HG02852 (cell line): ENCODE results near the gene SERPINE1.
"Not testable (repeated sequence)": the region's sequence is repeated elsewhere in the genome, so short reads cannot be mapped to it uniquely, and the experiment has no call there.

ENCODE experiments used
- ATAC-seq: cut with Tn5 transposase; IDR thresholded peaks from one replicate; pipeline ENCODE4 v1.9.1; 2021; ENCODE audit warnings: mild to moderate bottlenecking, moderate library complexity; ENCODE audit not compliant: unreplicated experiment

Gene SERPINE1

DNA sequence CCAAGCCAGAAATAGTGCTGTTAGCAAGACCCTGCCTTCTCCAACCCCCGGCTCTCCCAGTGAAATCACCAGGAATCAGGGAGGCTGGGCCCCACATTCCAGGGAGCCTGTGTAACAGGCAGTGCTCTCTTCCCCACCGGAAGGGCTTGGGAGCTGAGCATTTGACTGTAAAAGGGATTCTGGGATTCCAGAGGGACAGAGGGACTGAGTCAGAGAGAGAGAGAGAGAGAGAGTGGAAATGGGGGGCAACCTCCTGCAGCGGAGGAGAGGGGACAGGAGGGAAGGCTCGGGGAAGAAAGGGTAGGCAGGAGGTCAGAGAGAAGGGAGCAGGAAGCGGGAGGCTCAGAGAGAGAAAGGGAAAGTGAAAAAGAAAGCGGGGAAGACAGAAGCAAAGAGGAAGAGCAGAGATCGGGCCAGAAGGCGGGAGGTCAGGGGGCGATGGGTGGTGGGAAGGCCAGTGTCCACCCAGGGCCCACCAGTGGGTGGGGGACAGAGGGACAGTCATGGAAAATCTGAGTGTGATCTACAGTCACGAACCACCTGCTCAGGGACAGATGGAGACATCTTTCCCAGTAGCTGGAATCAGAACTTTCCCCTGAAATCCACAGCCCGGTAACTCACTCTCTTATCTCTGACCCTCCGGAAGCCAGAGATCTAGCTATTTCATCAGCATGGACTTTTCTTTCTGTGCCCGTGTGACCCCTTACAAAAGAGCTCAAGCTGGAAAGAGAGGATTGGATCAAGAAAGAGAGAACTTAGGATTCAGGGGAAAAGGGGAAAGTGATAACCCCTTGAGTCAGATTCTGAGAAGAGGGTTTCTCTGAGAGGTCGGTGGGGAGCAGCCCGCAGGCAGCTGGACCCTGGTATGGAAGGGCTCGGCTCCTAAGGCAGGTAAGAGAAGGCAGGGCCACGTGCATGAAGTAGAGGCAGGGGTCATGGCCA is 4.6 kb upstream of the SERPINE1 start:
- no peak for ATAC-seq

DNA sequence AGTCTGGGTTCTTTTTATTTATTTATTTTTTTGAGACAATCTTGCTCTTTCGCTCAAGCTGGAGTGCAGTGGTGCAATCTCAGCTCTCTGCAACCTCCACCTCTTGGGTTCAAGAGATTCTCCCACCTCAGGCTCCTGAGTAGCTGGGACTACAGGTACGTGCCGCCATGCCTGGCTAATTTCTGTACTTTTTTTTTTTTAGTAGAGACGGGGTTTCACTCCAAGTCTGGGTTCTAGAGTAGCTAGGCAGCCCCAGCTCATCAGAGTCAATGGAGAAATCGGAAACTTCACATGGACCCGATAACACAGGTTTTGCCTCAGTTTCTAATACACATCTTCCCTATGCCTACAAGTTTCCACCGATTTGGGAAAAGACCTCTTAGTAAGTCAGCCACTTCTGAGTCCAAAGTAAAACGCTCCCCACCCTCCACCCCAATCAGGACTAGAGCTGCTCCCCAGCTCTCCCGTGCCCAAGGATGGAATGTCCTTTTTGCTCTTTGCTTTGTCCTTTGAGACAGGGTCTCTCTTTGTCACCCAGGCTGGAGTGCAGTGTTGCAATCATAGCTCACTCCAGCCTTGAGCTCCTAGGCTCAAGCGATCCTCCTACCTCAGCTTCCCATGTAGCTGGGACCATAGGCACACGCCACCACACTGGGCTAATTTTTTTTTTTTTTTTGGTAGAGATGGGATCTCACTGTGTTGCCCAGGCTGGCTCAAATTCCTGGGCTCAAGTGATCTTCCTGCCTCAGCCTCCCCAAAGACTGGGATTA is 3.8 kb upstream of the SERPINE1 start:
- no peak for ATAC-seq

GRCh38 chr7:101123703-101124068 is 3.2 kb upstream of the SERPINE1 start:
- ATAC-seq = no peak

- ATAC-seq = no peak
Observed at GRCh38 chr7:101124376-101125056, 2.4 kb upstream of the SERPINE1 start.

DNA sequence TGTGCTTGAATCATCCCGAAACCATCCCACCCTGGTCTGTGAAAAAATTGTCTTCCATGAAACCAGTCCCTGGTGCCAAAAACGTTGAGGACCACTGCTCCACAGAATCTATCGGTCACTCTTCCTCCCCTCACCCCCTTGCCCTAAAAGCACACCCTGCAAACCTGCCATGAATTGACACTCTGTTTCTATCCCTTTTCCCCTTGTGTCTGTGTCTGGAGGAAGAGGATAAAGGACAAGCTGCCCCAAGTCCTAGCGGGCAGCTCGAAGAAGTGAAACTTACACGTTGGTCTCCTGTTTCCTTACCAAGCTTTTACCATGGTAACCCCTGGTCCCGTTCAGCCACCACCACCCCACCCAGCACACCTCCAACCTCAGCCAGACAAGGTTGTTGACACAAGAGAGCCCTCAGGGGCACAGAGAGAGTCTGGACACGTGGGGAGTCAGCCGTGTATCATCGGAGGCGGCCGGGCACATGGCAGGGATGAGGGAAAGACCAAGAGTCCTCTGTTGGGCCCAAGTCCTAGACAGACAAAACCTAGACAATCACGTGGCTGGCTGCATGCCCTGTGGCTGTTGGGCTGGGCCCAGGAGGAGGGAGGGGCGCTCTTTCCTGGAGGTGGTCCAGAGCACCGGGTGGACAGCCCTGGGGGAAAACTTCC is 784 bp upstream of the SERPINE1 start:
- ATAC-seq = no peak

DNA sequence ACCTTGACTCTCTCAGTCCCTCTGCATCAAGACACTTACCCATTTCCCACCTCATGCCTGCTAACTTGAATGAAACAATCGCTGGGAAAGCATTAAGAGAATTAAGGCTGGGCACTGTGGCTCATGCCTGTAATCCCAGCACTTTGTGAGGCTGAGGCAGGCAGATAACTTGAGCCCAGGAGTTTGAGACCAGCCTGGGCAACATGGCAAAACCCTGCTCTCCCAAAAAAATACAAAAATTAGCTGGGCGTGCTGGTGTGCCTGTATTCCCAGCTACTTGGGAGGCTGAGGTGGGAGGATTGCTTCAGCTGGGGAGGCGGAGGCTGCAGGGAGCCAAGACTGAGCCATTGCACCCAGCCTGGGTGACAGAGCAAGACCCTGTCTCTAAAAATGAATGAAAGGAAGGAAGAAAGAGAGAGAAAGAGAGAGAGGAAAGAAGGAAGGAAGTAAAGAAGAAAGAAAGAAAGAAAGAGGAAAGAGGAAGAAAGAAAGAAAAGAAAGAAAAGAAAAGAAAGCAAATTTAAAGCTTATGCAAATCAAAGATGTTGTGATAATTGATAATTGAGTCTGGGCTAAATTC is 646 bp downstream of the SERPINE1 start:
- ATAC-seq = no peak

DNA sequence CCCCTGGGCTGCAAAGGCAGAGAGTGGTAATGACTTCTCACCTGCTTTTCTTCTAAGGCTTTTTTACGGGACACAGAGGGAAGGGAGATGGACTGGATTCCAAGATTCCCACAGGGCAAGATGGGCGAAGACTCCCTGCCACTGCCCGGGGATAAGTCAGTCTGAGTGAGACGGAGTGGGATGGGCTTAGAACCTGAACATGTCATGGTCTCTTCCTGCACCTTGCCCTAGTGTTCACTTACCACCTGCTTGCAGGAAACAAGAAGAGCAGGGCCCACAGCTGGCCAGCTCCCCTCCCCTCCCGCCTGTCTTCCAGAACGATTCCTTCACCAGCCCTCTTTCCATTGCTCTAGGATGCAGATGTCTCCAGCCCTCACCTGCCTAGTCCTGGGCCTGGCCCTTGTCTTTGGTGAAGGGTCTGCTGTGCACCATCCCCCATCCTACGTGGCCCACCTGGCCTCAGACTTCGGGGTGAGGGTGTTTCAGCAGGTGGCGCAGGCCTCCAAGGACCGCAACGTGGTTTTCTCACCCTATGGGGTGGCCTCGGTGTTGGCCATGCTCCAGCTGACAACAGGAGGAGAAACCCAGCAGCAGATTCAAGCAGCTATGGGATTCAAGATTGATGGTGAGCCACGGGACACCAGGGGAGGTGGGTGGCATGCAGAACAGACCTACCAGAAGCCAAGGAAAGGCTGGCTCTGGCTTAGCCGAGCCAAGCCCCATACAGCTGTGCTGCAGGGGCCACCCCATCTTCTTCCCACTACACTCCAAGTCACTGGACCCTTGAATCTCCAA is 1.3 kb downstream of the SERPINE1 start:
- ATAC-seq = no peak

DNA sequence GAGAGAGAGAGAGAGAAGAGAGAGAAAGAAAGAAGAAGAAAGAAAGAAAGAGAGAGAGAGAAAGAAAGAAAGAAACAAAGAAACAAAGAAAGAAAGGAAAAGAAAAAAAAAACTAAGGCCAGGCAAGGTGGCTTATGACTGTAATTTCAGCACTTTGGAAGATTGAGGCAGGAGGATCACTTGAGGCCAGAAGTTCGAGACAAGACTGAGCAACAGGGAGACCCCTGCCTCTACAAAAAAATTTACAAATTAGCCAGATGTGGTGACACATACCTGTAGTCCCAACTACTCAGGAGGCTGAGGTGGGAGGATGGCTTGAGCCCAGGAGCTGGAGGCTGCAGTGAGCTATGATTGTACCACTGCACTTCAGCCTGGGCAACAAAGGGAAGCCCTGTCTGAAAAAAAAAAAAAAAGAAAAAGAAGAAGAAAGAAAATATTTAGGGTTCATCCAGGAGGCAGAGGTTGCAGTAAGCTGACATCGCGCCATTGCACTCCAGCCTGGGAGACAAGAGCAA is 2.8 kb downstream of the SERPINE1 start:
- no peak for ATAC-seq

DNA sequence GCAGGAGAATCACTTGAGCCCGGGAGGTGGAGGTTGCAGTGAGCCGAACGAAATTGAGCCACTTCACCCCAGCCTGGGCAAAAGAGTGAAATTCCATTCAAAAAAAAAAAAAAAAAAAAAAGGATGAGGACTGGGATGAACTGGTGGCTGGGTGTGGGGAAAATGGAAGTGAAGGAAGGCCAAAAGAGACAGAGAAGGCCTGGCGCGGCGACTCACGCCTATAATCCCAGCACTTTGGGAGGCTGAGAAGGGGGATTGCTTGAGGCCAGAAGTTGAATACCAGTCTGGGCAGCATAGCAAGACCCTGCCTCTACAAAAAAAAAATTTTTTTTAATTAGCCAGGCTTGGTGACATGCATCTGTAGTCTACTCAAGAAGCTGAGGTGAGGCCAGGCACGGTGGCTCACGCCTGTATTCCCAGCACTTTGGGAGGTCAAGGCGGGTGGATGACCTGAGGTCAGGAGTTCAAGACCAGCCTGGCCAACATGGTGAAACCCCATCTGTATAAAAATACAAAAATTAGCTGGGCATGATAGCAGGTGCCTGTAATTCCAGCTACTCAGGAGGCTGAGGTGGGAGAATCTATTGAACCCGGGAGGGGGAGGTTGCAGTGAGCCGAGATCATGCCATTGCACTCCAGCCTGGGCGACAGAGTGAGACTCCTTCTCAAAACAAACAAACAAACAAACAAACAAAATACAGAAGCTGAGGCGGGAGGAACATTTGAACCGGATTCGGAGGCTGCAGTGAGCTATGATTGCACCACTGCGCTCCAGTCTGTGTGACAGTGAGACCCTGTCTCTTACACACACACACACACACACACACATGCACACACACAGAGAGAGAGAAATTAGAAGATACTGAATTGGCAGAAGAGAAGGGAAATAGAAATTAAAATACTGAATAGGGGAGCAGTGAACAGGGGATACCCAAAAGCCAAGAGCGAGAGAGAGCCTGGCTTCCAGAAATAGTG is 6.0 kb downstream of the SERPINE1 start:
- not testable (repeated sequence) for ATAC-seq

DNA sequence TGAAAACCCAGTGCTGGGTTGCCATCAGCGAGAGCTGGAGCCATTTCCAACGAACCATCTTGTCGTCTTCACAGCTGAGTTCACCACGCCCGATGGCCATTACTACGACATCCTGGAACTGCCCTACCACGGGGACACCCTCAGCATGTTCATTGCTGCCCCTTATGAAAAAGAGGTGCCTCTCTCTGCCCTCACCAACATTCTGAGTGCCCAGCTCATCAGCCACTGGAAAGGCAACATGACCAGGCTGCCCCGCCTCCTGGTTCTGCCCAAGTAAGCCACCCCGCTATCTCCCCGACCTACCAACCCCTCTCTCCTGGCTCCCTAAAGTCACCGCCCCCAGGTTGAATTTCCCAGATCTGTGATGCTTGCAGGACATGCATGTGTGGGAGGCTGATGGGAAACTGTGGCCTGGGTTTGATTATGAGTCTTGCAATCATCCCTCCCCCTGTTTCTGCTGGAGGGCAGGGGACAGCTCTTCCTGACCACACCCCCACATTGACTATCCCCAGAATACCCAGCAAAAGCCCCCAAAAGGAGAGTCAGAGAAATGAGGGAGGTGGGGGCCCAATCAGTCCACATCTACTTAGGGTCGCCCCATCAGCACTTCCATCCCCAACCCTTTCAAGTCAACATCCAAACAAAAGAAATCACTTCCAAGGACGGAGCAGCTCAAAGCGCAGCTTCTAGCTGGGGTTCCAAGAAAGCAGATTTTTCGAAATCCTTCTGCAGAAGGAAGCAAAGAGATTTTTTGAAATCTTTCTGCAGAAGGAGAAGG is 6.9 kb downstream of the SERPINE1 start:
- ATAC-seq = no peak

DNA sequence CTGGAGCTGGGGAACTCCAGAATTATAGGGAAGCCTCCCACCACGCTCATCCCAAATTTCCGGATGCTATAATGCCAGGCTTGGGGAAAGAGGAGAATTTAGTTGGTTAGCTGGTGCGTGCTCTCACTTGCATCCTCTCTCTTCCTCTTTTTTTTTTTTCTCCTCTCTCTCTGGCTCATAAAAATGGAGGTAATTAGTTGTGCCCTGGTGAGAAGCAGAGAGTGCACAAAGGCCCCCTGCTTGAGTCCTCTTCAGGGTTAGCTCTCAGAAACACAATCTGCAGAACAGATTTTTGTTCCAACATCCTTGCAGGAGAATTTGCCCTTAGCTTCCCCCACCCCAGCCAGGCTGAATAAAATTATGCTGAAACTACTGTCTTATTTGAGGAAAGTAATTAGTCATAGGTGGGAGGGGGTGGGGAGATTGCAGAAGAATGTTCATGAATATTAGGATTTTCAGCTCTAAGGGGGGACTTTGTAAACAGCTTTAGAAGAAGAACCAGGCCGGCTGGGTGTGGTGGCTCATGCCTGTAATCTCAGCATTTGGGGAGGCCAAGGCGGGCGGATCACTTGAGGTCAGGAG is 7.6 kb downstream of the SERPINE1 start:
- ATAC-seq = no peak

GRCh38 chr7:101137651-101138212 is 10.8 kb downstream of the SERPINE1 start:
- ATAC-seq = no peak

DNA sequence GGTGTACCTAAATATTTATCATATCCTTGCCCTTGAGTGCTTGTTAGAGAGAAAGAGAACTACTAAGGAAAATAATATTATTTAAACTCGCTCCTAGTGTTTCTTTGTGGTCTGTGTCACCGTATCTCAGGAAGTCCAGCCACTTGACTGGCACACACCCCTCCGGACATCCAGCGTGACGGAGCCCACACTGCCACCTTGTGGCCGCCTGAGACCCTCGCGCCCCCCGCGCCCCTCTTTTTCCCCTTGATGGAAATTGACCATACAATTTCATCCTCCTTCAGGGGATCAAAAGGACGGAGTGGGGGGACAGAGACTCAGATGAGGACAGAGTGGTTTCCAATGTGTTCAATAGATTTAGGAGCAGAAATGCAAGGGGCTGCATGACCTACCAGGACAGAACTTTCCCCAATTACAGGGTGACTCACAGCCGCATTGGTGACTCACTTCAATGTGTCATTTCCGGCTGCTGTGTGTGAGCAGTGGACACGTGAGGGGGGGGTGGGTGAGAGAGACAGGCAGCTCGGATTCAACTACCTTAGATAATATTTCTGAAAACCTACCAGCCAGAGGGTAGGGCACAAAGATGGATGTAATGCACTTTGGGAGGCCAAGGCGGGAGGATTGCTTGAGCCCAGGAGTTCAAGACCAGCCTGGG is 11.4 kb downstream of the SERPINE1 start:
- peak; percentile 62 for ATAC-seq

- no peak for ATAC-seq
Observed at GRCh38 chr7:101140339-101140699, 13.4 kb downstream of the SERPINE1 start.

DNA sequence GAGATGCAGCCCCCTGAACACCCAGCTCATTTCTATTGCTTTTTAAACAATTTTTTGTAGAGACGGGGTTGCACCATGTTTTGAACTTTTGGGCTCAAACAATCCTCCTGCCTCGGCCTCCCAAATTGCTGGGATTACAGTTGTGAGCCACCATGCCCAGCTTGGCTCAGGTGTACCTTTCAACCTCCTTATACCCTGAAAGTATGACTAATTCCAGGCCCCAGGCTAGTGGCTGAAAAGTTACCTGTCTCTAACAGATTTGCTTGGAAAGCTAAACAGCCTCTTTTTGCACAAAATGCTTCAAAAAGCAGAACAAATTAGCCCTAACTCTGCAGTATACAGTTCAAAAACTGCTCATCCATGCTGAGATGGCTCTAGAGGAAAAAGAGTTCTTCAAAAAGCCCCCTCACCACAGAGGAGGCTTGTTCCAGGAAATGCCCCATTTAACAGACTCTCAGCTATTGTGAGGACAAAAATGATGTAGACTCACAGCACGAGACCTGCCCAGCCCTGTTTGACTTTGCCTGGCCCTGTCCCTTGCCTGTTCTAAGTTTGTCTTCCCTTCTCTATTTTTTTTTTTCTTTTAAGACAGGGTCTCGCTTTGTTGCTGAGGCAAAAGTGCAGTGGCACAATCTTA is 14.0 kb downstream of the SERPINE1 start:
- no peak for ATAC-seq
